ENCODE data around the gene C21orf91. TPM values are rescaled to one million over a fixed set of nuclear protein-coding genes. Genes with fewer than 3 reads are reported as not detected.

Gene C21orf91
- total and polyA plus RNA-seq, 2 donors (not counting 1 experiment from before 2014, with no cell fraction given), result 6.7 to 32.3 TPM

DNA sequence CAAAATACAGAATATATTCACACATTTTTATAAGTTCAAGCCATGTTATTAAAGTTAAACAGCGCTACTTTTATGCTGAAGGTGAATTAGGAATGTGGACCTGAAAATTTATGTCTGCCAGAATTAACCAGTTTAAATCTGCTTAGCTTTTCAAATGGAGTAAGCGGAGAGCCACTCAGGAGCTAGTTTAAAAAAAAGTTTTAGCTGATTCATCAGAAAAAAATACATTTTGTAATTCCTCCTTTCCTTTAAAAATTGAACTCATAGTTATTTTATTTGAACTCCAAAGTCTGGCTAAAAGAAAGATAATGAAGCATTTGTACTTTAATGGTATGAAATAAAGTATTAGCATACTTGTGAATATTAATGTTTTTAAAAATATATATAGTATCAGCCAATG lies 21.2 kb downstream of the C21orf91 start:
- Histone ChIP-seq H4K20me1 (ENCODE audit: control insufficient read depth, insufficient read depth, low read length, poor library complexity, severe bottlenecking) (no peaks in the 10 kb centered on the region), H3K79me2 (ENCODE audit: control insufficient read depth, insufficient read depth, low read length) (peaks cover 22% of the 10 kb centered on the region), H3K9ac (ENCODE audit: low read length) (no peak overlapping the region), H3K9me3 (ENCODE audit: control extremely low read depth in 1 of 3, control insufficient read depth in 2 of 3, insufficient read depth in 1 of 3, low read length in 2 of 3) (peaks cover 0 to 2% (median 1%) of the 10 kb centered on the region in 3 donors), H2AFZ (ENCODE audit: insufficient read depth, low read depth, low read length, poor library complexity, severe bottlenecking) (no peak overlapping the region), H3K4me3 (ENCODE audit: control extremely low read depth in 1 of 5, extremely low read depth in 1 of 5, insufficient read depth in 1 of 5, low read depth in 2 of 5, low read length in 4 of 5) (no peak overlapping the region), H3K27ac (ENCODE audit: low read length in 2 of 2) (no peak overlapping the region), H3K27me3 (replicated peaks in 1 of 4; ENCODE audit: control extremely low read depth in 1 of 4, control insufficient read depth in 3 of 4, insufficient read depth in 4 of 4, low read length in 3 of 4) (no peaks in the 10 kb centered on the region), H3K4me1 (ENCODE audit: control insufficient read depth in 2 of 2, insufficient read depth in 2 of 2, low read length in 2 of 2) (peaks cover 18 to 20% of the 10 kb centered on the region in 2 donors), H3K4me2 (replicated peaks; ENCODE audit: low read depth, low read length, poor library complexity, severe bottlenecking) (no peak overlapping the region), H3K36me3 (replicated peaks in 1 of 2; ENCODE audit: control extremely low read depth in 1 of 2, control insufficient read depth in 1 of 2, extremely low read depth in 1 of 2, insufficient read depth in 2 of 2, low read length in 1 of 2) (peaks cover 12% of the 10 kb centered on the region in 2 experiments)
- DNase-seq, result no peak
- H3K4me1 Mint-ChIP-seq, result peaks cover 44% of the 10 kb centered on the region
- ATAC-seq (ENCODE audit: low read depth), result no peak
- intact Hi-C loops (cut with micrococcal nuclease), result no loop called here
- ChIA-PET CTCF (interaction anchor here (0.5 to 1.6 kb wide), 2 partner anchors 14 to 15 kb away, joined by 3 to 4 read pairs; no protein-coding TSS in a partner anchor), POLR2A (no interaction called here)
- no peak overlapping the region for H3K4me3 Mint-ChIP-seq
- WGBS (ENCODE audit: insufficient coverage), result no CpG with 5 or more reads among the region's 2 CpGs
- no peaks in the 10 kb centered on the region for H3K27me3 Mint-ChIP-seq
- no peak overlapping the region for H3K27ac Mint-ChIP-seq
- TF ChIP-seq, protein P1, sequence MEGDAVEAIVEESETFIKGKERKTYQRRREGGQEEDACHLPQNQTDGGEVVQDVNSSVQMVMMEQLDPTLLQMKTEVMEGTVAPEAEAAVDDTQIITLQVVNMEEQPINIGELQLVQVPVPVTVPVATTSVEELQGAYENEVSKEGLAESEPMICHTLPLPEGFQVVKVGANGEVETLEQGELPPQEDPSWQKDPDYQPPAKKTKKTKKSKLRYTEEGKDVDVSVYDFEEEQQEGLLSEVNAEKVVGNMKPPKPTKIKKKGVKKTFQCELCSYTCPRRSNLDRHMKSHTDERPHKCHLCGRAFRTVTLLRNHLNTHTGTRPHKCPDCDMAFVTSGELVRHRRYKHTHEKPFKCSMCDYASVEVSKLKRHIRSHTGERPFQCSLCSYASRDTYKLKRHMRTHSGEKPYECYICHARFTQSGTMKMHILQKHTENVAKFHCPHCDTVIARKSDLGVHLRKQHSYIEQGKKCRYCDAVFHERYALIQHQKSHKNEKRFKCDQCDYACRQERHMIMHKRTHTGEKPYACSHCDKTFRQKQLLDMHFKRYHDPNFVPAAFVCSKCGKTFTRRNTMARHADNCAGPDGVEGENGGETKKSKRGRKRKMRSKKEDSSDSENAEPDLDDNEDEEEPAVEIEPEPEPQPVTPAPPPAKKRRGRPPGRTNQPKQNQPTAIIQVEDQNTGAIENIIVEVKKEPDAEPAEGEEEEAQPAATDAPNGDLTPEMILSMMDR (IDR thresholded peaks at IDR 0.05), result no peak
- TF ChIP-seq EZH2 (IDR thresholded peaks at IDR 0.05; ENCODE audit: borderline replicate concordance, insufficient read depth, low read depth, low read length, poor library complexity, severe bottlenecking), result no peak
- H3K9me3 Mint-ChIP-seq (ENCODE audit: insufficient read depth), result no peaks in the 10 kb centered on the region

DNA sequence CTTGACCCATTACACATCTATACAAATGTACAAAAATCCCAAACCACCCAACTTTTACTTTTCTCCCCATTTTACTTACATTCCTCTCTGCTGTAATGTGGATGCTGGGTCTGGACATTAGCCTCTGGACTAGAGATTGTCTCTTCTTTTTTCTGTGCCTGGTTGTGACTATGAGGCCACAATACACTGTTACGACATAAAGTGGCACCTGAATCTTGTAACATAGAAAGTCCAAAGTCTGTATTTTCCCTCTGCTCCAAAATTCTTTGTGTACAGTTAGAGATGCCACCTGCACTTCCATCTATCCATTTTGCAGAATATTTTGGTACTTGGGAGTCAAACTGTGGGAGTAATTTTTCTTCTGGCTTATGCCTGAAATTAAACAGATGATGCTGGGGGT lies 22.7 kb downstream of the C21orf91 start:
- H3K27ac Mint-ChIP-seq, result peak overlapping the region; percentile 69
- Histone ChIP-seq H3K27ac (ENCODE audit: low read length in 2 of 2) (peak overlapping the region in 1 of 2 donors; percentile 32), H3K79me2 (ENCODE audit: control insufficient read depth, insufficient read depth, low read length) (peaks cover 11% of the 10 kb centered on the region), H3K4me2 (replicated peaks; ENCODE audit: low read depth, low read length, poor library complexity, severe bottlenecking) (no peak overlapping the region), H3K4me3 (ENCODE audit: control extremely low read depth in 1 of 5, extremely low read depth in 1 of 5, insufficient read depth in 1 of 5, low read depth in 2 of 5, low read length in 4 of 5) (no peak overlapping the region), H2AFZ (ENCODE audit: insufficient read depth, low read depth, low read length, poor library complexity, severe bottlenecking) (no peak overlapping the region), H3K9ac (ENCODE audit: low read length) (no peak overlapping the region), H3K9me3 (ENCODE audit: control extremely low read depth in 1 of 3, control insufficient read depth in 2 of 3, insufficient read depth in 1 of 3, low read length in 2 of 3) (peaks cover 0 to 2% (median 1%) of the 10 kb centered on the region in 3 donors), H3K27me3 (replicated peaks in 1 of 4; ENCODE audit: control extremely low read depth in 1 of 4, control insufficient read depth in 3 of 4, insufficient read depth in 4 of 4, low read length in 3 of 4) (no peaks in the 10 kb centered on the region), H4K20me1 (ENCODE audit: control insufficient read depth, insufficient read depth, low read length, poor library complexity, severe bottlenecking) (no peaks in the 10 kb centered on the region), H3K36me3 (replicated peaks in 1 of 2; ENCODE audit: control extremely low read depth in 1 of 2, control insufficient read depth in 1 of 2, extremely low read depth in 1 of 2, insufficient read depth in 2 of 2, low read length in 1 of 2) (peaks cover 12 to 15% of the 10 kb centered on the region in 2 experiments), H3K4me1 (ENCODE audit: control insufficient read depth in 2 of 2, insufficient read depth in 2 of 2, low read length in 2 of 2) (peaks cover 18 to 20% of the 10 kb centered on the region in 2 donors)
- ATAC-seq (ENCODE audit: low read depth) (no peak), DNase-seq (no peak)
- POLR2A ChIA-PET, result no interaction called here
- H3K9me3 Mint-ChIP-seq (ENCODE audit: insufficient read depth), result no peaks in the 10 kb centered on the region
- CTCF ChIA-PET, result no interaction called here
- peaks cover 40% of the 10 kb centered on the region for H3K4me1 Mint-ChIP-seq
- no peaks in the 10 kb centered on the region for H3K27me3 Mint-ChIP-seq
- TF ChIP-seq, protein P1 (IDR thresholded peaks at IDR 0.05), result no peak
- no peak for TF ChIP-seq EZH2 (IDR thresholded peaks at IDR 0.05; ENCODE audit: borderline replicate concordance, insufficient read depth, low read depth, low read length, poor library complexity, severe bottlenecking)
- WGBS (ENCODE audit: insufficient coverage), result no CpG with 5 or more reads among the region's 1 CpG
- intact Hi-C loops (cut with micrococcal nuclease), result no loop called here
- H3K4me3 Mint-ChIP-seq, result no peak overlapping the region

Data from B cell (primary cell).